Stimulated activated naive B cell treated with anti-CD40 and anti-IgM and Interleukin-4, amounts not matched to agents 10 μg/mL and 1 μg/mL and 100 μg/mL, for 72 hours (primary cell): Measurements from ENCODE around the gene LHFPL3.

Experiments used
- ATAC-seq, 2 donors: fragments of 150-1000 bp; cut with Tn5 transposase; replicated peaks; 2 replicates each; pipeline ENCODE4 v1.10.0; 2021; ENCODE audit warnings: moderate library complexity in 1 of 2
- DNase-seq: peaks from one replicate; pipeline ENCODE4 v3.0.0; 2021
- H3K27ac Mint-ChIP-seq: one replicate; pipeline ENCODE4 v1.8.0; 2022; ENCODE audit warnings: mild to moderate bottlenecking, mixed read lengths
- H3K27me3 Mint-ChIP-seq, 2 donors: one replicate each; pipeline ENCODE4 v1.8.0; 2022; ENCODE audit warnings: mixed read lengths in 2 of 2
- H3K36me3 Mint-ChIP-seq, 2 donors: one replicate each; pipeline ENCODE4 v1.8.0; 2022; ENCODE audit warnings: mixed read lengths in 2 of 2, mild to moderate bottlenecking in 1 of 2
- H3K4me1 Mint-ChIP-seq, 2 donors: one replicate each; pipeline ENCODE4 v1.8.0; 2022; ENCODE audit warnings: mixed read lengths in 2 of 2, mild to moderate bottlenecking in 1 of 2
- H3K4me3 Mint-ChIP-seq, 2 donors: one replicate each; pipeline ENCODE4 v1.8.0; 2022; ENCODE audit warnings: mild to moderate bottlenecking in 2 of 2, mixed read lengths in 2 of 2, moderate library complexity in 1 of 2
- H3K9me3 Mint-ChIP-seq, 2 donors: one replicate each; pipeline ENCODE4 v1.8.0; 2022; ENCODE audit warnings: mixed read lengths in 2 of 2, mild to moderate bottlenecking in 1 of 2

Gene LHFPL3

DNA sequence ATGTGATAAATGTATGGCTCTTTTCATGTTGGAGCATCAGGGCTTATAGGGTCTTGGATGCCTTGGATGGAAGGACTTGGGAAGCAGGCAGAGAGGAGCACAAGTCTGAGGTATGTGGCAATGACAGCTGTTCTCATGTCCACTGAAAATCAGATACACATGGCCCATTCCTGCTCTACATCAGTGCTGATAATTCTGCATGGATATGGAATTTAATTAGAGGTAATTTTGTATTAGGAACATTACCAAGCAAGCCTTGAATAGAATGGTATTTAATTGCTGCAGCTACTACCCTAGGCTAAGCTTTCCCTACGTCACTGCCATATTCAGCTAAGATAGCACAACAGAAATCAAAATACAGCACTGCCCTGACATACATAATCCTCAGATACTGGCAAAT lies 299.6 kb downstream of the LHFPL3 start:
- Mint-ChIP-seq H3K9me3 (no peaks in the 10 kb centered on the region), H3K27ac (no peak overlapping the region), H3K27me3 (peaks cover 0 to 4% of the 10 kb centered on the region in 2 donors), H3K36me3 (no peaks in the 10 kb centered on the region), H3K4me1 (no peaks in the 10 kb centered on the region), H3K4me3 (no peak overlapping the region)
- DNase-seq (no peak), ATAC-seq (no peak)

GRCh38 chr7:104629408-104629807 lies 301.0 kb downstream of the LHFPL3 start:
- Mint-ChIP-seq H3K4me3 (no peak overlapping the region), H3K9me3 (no peaks in the 10 kb centered on the region), H3K27me3 (peaks cover 0 to 4% of the 10 kb centered on the region in 2 donors), H3K4me1 (no peaks in the 10 kb centered on the region), H3K27ac (no peak overlapping the region), H3K36me3 (no peaks in the 10 kb centered on the region)
- no peak for DNase-seq
- ATAC-seq, result no peak

DNA sequence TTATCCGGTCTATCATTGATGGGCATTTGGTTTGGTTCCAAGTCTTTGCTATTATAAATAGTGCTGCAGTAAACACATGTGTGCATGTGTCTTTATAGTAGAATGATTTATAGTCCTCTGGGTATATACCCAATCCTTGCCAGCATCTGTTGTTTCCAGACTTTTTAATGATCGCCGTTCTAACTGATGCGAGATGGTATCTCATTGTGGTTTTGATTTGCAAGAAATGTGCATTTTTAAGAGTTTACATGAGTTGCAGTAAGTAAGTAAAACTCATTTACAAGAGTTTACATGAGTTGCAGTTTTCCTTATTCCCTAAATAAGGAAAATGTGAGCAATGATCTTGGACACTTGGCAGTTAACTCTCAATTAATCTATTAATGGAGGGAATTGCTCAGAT lies 312.1 kb downstream of the LHFPL3 start:
- H3K27me3 Mint-ChIP-seq, result peaks cover 15 to 19% of the 10 kb centered on the region in 2 donors
- ATAC-seq (no peak), DNase-seq (no peak)
- H3K4me3 Mint-ChIP-seq, result no peak overlapping the region
- H3K4me1 Mint-ChIP-seq, result no peaks in the 10 kb centered on the region
- peaks cover 3 to 5% of the 10 kb centered on the region in 2 donors for H3K9me3 Mint-ChIP-seq
- H3K36me3 Mint-ChIP-seq, result no peaks in the 10 kb centered on the region
- H3K27ac Mint-ChIP-seq, result no peak overlapping the region

GRCh38 chr7:104642560-104642959 lies 314.2 kb downstream of the LHFPL3 start:
- ATAC-seq (no peak), DNase-seq (no peak)
- Mint-ChIP-seq H3K9me3 (peaks cover 0 to 5% of the 10 kb centered on the region in 2 donors), H3K4me3 (no peak overlapping the region), H3K27ac (no peak overlapping the region), H3K4me1 (no peaks in the 10 kb centered on the region), H3K27me3 (peaks cover 15 to 19% of the 10 kb centered on the region in 2 donors), H3K36me3 (no peaks in the 10 kb centered on the region)

DNA sequence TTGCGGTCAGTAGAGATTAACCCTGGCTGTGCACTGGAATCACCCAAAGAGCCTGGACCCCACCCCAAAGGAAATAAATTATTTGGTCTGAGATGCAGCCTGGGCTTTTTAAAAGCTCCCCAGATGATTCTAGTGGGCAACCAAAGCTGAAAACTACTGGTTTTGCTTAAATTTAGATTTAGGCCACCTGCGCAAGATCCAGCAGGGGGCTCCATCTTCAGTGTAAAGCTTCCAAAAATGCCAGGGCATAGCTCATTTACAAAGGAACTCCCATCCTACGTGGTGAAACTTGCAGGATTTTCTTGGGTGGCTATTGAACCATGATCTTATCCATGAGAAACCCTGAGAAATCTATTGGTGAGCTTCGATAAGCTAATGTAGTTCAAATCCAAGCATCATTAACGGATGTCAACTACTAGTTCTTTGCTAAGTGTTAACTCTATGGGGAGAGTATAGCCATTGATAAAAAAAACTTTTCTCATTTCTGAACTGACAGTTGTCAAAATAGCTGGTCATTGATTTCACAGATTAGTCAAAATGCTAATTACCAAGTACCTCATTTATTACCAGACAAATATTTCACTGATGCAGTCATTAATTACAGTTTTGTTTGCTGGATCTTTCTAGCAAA lies 315.3 kb downstream of the LHFPL3 start:
- Mint-ChIP-seq H3K27me3 (peaks cover 16 to 25% of the 10 kb centered on the region in 2 donors), H3K4me3 (no peak overlapping the region), H3K36me3 (no peaks in the 10 kb centered on the region), H3K9me3 (no peaks in the 10 kb centered on the region), H3K4me1 (no peaks in the 10 kb centered on the region), H3K27ac (no peak overlapping the region)
- ATAC-seq, result no peak
- no peak for DNase-seq

DNA sequence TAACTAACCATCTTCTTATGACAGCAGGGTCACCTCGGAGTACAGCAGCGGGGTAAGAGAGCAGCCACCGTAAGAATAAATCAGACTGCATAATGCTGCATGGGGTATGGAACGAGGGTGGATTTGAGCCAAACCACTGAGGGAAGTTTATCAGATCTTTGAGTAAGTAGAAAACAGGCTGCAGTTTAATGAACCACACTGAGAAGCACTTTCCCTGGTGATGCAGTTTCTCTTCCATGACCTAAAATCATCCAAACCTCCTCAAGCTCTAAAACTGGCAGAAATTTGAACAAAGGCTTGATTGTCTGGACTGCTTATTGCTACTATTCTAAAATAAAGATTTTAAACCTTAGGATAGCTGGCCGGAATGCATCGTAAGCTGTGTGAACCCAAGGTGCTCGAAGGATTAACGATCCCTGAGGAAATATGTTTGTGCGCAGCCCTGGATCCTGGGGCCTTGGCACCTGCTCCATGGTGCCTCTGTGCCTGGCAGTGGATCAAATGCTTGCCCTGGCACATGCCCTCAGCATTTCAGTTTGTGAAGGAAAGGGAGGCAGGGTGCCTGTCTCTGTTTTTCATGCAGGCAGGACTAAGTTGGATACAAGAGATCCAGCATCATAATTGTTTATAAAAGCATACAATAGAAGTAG lies 322.7 kb downstream of the LHFPL3 start:
- H3K4me3 Mint-ChIP-seq, result no peak overlapping the region
- no peaks in the 10 kb centered on the region for H3K36me3 Mint-ChIP-seq
- H3K27ac Mint-ChIP-seq, result no peak overlapping the region
- ATAC-seq (no peak), DNase-seq (no peak)
- H3K9me3 Mint-ChIP-seq, result no peaks in the 10 kb centered on the region
- peaks cover 9 to 14% of the 10 kb centered on the region in 2 donors for H3K27me3 Mint-ChIP-seq
- no peaks in the 10 kb centered on the region for H3K4me1 Mint-ChIP-seq

DNA sequence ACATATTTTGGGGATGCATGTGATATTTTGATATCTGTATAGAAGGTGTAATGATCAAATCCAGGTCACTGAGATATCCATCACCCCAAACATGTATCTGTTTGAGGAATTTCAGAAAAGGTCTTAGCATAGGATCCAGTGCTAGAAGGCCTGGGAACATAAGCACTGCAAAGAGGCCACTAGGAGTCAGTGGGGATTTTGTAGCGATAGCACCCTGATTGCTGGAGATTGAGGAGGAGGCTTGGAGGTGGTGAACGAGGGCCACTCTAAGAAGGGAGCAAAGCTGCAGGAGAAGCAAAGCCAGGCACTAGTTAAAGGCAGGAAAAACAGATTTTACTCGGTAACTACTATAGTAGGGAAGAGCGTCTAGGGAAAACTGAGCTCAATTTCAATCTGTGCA lies 324.0 kb downstream of the LHFPL3 start:
- no peaks in the 10 kb centered on the region for H3K36me3 Mint-ChIP-seq
- ATAC-seq (no peak), DNase-seq (no peak)
- H3K27ac Mint-ChIP-seq, result no peak overlapping the region
- peaks cover 9 to 14% of the 10 kb centered on the region in 2 donors for H3K27me3 Mint-ChIP-seq
- no peaks in the 10 kb centered on the region for H3K9me3 Mint-ChIP-seq
- no peaks in the 10 kb centered on the region for H3K4me1 Mint-ChIP-seq
- H3K4me3 Mint-ChIP-seq, result no peak overlapping the region

DNA sequence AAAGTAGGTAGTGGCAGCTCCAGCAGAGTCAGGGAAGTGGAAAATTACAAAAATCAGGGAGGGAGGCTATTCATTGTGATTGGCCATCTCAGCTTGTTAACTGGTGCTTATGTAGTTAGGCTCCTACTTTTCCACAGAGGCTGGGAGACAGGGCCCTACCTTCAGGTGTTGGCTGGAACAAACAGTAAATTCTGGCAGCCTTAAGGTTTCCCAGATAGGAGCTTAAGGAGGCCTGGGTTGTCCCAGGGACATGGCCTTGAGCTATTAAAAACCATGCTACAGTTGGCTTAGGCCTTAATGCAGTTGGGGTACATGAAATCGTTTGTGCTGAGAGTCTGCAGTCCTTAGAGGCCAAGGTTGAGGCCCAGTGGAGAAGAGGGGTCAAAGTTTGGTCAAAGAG lies 324.5 kb downstream of the LHFPL3 start:
- H3K27ac Mint-ChIP-seq, result no peak overlapping the region
- H3K27me3 Mint-ChIP-seq, result peaks cover 9 to 14% of the 10 kb centered on the region in 2 donors
- no peaks in the 10 kb centered on the region for H3K36me3 Mint-ChIP-seq
- no peaks in the 10 kb centered on the region for H3K9me3 Mint-ChIP-seq
- no peak for DNase-seq
- H3K4me1 Mint-ChIP-seq, result no peaks in the 10 kb centered on the region
- no peak for ATAC-seq
- no peak overlapping the region for H3K4me3 Mint-ChIP-seq

DNA sequence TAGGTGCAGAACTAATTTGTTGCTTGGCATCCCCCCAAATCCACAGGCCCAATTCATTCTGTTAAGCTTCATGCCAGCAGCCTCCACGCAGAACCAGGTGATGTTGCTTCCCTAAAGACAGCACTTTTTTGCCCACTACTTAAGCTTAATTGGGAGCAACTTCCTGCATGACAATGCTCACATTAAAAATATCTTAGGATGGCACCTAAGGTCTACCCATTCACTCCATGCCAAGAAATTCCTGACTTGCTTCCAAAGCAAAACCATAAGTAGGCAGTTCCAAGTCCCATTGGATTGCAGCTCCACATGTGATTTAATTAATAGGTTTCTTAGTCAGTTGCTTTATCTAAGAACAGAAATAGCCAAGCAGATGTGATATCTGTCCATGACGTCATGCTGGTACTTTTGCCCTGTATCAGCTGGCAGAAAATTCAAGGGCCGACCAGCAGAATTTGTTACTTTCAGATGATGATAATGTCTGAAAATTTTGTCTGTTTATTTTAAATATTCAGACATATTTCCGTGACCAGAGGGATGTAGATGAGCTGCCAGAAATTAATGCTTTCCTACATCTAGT lies 325.5 kb downstream of the LHFPL3 start:
- Mint-ChIP-seq H3K4me3 (no peak overlapping the region), H3K27me3 (peaks cover 6 to 11% of the 10 kb centered on the region in 2 donors)

GRCh38 chr7:104655592-104655991 lies 327.2 kb downstream of the LHFPL3 start:
- no peaks in the 10 kb centered on the region for H3K9me3 Mint-ChIP-seq
- no peaks in the 10 kb centered on the region for H3K36me3 Mint-ChIP-seq
- H3K4me1 Mint-ChIP-seq, result no peaks in the 10 kb centered on the region
- H3K4me3 Mint-ChIP-seq, result no peak overlapping the region
- H3K27ac Mint-ChIP-seq, result no peak overlapping the region
- DNase-seq (no peak), ATAC-seq (no peak)
- H3K27me3 Mint-ChIP-seq, result peaks cover 0 to 9% of the 10 kb centered on the region in 2 donors

More for the DNA sequence above, 325.5 kb downstream of the LHFPL3 start:
- ATAC-seq (no peak), DNase-seq (no peak)
- no peaks in the 10 kb centered on the region for H3K9me3 Mint-ChIP-seq
- no peaks in the 10 kb centered on the region for H3K4me1 Mint-ChIP-seq
- no peak overlapping the region for H3K27ac Mint-ChIP-seq
- H3K36me3 Mint-ChIP-seq, result no peaks in the 10 kb centered on the region

- DNase-seq (no peak), ATAC-seq (no peak)
- Mint-ChIP-seq H3K27ac (no peak overlapping the region), H3K4me3 (no peak overlapping the region), H3K36me3 (no peaks in the 10 kb centered on the region), H3K27me3 (peaks cover 0 to 9% of the 10 kb centered on the region in 2 donors), H3K9me3 (no peaks in the 10 kb centered on the region), H3K4me1 (no peaks in the 10 kb centered on the region)
Observed at GRCh38 chr7:104656467-104656866, 328.1 kb downstream of the LHFPL3 start.

DNA sequence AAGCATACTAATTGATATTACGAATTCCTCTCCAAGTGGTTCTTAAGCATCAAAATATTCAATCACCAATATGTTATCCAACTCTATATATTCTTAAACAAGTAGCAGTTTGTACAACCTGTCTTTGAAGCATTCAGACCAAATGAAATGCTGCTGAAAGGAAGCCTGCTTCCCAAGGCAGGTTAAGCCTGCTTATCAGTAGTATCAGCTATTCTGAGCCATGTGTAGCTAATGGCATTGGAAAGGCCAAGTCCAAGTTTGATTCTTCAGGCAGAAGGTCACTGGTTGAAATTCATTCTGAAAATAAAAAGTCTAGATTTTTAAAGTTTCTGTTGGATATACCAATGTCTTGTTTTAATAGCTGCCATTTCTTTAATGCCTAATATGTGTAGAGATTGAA lies 328.7 kb downstream of the LHFPL3 start:
- ATAC-seq (no peak), DNase-seq (no peak)
- no peak overlapping the region for H3K4me3 Mint-ChIP-seq
- H3K9me3 Mint-ChIP-seq, result no peaks in the 10 kb centered on the region
- no peaks in the 10 kb centered on the region for H3K4me1 Mint-ChIP-seq
- no peak overlapping the region for H3K27ac Mint-ChIP-seq
- no peaks in the 10 kb centered on the region for H3K36me3 Mint-ChIP-seq
- H3K27me3 Mint-ChIP-seq, result peaks cover 0 to 4% of the 10 kb centered on the region in 2 donors

DNA sequence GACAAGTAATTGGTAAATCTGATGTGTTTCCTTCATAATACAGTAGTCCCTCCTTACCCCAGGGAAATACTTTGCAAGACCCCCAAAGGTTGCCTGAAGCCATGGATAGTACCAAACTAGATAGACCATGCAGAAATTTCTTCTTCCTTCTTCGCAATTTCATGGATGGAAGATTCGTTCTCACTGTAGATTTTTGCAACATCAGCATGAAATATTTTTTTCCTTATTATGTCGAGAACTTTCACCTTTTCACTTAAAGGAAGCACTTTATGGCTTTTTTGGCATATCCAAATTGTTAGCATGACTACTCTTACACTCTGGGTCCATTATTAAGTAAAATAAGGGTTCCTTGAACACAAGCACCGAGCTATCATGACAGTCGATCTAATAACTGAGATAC lies 333.2 kb downstream of the LHFPL3 start:
- Mint-ChIP-seq H3K27me3 (peaks cover 0 to 4% of the 10 kb centered on the region in 2 donors), H3K27ac (no peak overlapping the region), H3K36me3 (no peaks in the 10 kb centered on the region), H3K4me3 (no peak overlapping the region), H3K4me1 (no peaks in the 10 kb centered on the region), H3K9me3 (no peaks in the 10 kb centered on the region)
- DNase-seq, result no peak
- no peak for ATAC-seq

- ATAC-seq (no peak), DNase-seq (no peak)
- Mint-ChIP-seq H3K9me3 (no peaks in the 10 kb centered on the region), H3K27me3 (no peaks in the 10 kb centered on the region), H3K4me1 (no peaks in the 10 kb centered on the region), H3K36me3 (no peaks in the 10 kb centered on the region), H3K27ac (no peak overlapping the region), H3K4me3 (no peak overlapping the region)
Observed at GRCh38 chr7:104664648-104665047, 336.2 kb downstream of the LHFPL3 start.

DNA sequence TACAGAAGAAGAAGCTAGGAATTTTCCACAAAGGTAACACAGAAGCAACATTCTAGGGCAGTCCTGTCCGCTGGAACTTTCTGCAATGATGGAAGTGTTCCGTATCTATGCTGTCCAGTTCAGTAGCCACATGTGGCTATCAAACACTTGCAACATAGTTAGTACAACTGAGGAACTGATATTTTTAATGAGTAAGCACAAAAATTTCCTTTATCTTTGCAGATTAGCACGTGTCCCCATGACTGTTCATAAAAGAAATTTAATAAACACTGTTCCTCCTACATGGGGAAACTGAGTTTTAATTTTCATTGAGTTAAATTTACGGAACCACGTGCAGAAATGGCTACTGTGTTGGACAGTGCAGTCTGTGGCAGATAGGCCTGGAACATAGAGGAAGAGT lies 349.2 kb downstream of the LHFPL3 start:
- DNase-seq (no peak), ATAC-seq (no peak)
- peaks cover 0 to 6% of the 10 kb centered on the region in 2 donors for H3K27me3 Mint-ChIP-seq
- no peaks in the 10 kb centered on the region for H3K9me3 Mint-ChIP-seq
- H3K4me1 Mint-ChIP-seq, result no peaks in the 10 kb centered on the region
- H3K36me3 Mint-ChIP-seq, result no peaks in the 10 kb centered on the region
- no peak overlapping the region for H3K27ac Mint-ChIP-seq
- H3K4me3 Mint-ChIP-seq, result no peak overlapping the region
